GM12872 (cell line): ENCODE measurements around the gene KAT8.

Source experiments
- CTCF ChIP-seq: IDR thresholded peaks from 3 replicates; pipeline ENCODE4 v1.5.1; 2011; ENCODE audit warnings: low read depth, mild to moderate bottlenecking, low read length, moderate library complexity; ENCODE audit not compliant: insufficient read depth

The KAT8 gene

DNA sequence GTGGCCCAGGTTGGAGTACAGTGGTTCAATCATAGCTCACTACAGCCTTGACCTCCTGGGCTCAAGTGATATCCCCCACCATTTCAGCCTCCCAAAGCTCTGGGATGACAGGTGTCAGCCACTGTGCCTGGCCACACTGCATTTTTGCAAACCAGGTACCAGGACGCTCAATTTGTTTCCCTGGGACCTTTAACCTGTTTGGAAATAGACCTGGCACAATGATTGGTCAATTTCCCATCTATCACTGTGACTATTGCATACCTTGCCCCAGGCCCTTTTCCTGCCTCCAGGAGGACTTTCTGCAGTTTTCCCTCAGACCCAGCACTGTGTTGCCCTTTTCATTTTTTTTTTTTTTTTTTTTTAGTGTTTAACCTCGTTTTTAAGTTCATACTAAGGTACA is 51.4 kb downstream of the KAT8 start:
- no peak for TF ChIP-seq CTCF

GRCh38 chr16:31177136-31177535 is 59.7 kb downstream of the KAT8 start:
- TF ChIP-seq CTCF: no peak

DNA sequence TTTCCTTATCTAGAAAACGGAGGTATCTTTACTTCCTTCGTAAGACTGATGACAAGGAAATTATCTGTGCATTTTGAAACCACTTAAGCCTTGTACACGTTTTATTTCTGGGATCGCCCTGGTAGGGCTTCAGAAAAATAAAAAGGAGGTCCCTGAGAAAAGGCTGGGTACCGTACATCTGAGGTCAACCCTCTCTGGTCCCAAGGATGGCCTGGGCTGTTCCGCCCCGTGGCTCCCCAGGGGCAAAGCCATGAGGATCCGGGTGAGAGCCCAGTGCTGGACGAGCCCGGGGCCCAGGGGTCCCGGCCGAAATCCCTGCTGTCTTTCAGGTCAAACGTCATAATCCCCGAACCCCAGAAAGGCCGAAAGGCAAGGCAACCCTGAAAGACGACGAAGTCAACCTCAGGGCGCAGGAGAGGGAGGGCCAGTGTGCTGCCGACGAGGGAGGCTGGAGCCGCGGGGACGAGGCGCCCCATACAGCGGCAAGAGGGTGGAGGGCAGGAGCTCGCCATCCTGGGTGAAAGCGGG is 61.8 kb downstream of the KAT8 start:
- TF ChIP-seq CTCF: no peak

DNA sequence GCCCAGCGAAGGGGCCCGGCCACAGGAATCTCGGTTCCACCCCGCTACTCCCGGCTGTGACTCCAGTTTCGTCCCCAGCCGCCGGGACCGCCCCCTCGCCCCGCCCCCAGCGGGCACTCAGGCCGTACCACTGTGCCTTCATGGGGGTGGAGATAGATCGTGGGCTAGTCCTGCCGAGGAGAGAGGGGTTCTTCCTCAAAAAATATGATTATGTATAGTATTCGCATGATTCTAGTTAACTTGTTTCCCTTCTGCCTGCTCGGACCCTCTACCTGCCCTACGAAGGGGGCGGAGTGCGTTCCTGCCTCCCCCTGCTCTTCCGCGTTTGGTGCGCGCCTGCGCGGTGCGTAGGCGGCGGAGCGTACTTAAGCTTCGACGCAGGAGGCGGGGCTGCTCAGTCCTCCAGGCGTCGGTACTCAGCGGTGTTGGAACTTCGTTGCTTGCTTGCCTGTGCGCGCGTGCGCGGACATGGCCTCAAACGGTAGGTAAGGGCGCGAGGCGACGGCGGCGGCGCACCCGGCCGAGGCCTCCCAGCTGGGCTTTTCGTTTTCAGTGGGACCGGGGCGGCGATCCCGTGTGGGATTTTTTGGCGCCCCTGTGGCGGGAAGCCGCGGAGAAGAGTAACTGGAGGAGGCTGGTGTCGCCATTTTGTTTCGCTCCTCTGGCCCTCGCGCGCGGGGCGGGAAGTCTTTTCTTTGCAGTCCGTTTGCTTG is 62.4 kb downstream of the KAT8 start, which contains the start of gene FUS:
FUS (plus strand) TSS at position 393 of the 713 bp plus-strand sequence; CDS start at position 469, 76 bp downstream.
- no peak for TF ChIP-seq CTCF
